HG03103 (cell line): ENCODE data around the gene ANKRD40CL.
"Not testable (repeated sequence)": the region's sequence is repeated elsewhere in the genome, so short reads cannot be mapped to it uniquely, and the experiment has no call there.

Source experiments
- ATAC-seq: cut with Tn5 transposase; IDR thresholded peaks from one replicate; pipeline ENCODE4 v1.9.1; 2021; ENCODE audit warnings: low read depth; ENCODE audit not compliant: unreplicated experiment

Gene ANKRD40CL

DNA sequence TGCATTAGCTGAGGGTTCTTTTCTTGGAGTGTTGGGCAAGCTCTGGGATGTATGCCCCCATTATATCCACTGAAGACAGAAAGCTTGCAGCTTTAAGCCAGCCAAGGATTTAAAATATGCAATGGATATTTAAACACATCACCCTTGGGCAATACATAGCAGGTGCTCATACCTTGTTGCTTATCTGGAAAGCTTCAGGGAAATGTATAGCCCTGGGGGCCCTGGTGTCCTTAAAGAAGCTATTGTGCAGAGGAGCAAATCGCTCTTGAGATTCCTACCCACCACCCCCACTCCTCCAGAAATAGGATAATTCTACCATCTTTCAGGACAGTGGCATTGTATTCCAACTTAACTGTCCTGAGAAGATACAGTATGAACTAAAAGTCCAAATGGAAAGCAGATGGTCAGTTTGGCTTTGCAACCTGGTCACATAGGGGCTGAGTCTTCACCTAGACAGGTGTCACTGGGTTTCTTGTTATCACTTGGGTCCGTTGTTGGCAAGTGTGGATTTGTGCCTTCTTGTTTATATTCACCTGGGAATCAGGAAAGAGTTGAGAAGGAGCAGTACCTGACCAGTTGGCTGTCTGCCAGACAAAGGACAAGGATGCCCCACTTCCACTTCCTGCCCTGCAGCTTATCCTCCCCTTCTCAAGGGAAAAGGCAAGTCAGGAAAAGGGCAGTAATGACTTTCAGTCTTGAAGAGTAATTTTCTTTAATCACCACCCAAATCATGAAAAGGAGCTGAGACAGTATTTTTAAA, 3.4 kb downstream of the ANKRD40CL start:
- ATAC-seq = no peak

- ATAC-seq = no peak
Observed at GRCh38 chr17:50762177-50762576, 5.1 kb downstream of the ANKRD40CL start.

DNA sequence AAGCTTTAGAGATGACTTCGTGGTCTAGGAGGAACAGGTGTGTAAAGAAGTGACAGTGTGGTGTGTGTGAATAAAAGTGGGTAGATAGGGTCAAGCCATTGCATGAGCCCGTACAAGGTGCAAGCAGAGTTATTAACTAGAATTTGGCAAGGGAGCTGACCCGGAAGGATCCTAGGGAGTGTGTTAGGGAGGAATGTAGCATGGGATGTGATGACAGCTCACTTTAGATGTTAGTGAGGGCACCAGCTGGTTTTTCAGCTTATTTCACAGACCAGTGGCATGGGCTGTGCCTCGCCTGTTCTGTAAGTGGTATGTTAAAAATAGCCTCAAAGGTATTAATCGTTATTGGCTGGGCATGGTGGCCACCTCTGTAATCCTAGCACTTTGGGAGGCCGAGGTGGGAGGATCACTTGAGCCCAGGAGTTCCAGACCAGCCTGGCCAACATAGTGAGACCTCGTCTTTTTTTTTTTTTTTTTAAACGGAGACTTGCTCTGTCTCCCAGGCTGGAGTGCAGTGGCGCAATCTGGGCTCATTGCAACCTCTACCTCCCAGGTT, 8.3 kb downstream of the ANKRD40CL start:
- no peak for ATAC-seq

- no peak for ATAC-seq
Observed at GRCh38 chr17:50758524-50758923, 8.8 kb downstream of the ANKRD40CL start.

DNA sequence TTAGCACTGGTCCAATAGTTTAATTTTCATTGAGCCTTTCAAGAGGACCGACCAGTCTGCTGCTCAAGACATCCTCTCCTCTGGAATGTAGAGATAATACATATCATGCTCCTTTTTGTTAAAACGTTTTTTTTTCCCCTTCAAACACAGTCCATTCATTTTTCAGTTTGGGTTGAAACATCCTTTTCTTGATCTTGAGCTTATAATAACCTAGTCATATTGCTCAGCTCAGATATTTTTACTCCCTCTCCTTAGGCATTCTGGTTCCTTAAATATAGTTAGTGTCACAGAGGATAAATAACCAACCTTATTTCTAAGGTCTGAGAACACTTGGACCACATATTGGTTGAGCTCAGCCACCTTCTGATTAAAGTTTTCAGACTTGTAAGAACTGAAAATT, 12.8 kb downstream of the ANKRD40CL start:
- no peak for ATAC-seq

GRCh38 chr17:50749245-50749644, 18.1 kb downstream of the ANKRD40CL start:
- ATAC-seq = no peak

- ATAC-seq = no peak
Observed at GRCh38 chr17:50745631-50746030, 21.7 kb downstream of the ANKRD40CL start.

DNA sequence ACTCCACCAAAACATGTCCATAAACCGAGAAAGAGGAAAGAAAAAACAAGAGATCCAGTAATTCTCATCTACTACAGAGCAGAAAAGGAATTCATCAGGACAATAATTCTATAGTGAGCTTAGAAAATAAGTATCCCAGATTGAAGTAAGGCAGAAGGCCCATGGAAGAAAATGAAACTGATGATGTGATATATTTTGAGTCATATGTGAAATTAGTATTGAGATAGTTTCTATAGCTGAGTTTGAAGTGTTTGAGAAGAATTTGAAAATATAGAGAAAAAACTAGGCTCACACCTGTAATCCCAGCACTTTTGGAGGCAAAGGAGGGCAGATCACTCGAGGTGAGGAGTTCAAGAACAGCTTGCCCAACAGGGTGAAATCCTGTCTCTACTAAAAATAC, 28.2 kb downstream of the ANKRD40CL start:
- ATAC-seq = no peak

DNA sequence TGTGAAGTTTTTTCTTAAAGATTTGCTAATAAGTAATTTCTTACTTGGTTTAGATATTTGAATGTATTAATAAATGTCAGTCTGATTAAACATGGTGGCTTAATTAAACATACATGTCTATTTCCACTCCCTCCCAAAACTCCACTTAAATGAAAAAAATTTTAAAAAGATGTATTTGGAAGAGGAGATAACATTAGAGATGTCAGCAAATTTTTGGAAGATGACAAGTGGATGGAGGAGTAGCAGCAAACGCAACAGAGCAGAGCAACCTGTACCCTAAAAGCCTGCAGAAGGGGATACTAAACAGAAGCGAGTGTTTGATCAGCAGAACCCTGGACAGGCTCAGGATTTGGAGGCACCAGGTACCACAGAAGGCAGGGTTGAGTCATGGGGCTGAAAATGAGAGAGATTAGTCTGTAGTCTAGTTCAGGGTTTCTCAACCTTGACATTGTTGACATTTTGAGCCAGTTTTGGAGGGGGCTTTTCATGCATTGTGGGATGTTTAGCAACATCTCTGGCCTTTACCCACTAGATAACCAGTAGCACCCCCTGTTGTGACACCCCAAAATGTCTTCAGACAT, 30.1 kb downstream of the ANKRD40CL start:
- no peak for ATAC-seq

- ATAC-seq = no peak
Observed at GRCh38 chr17:50735287-50735686, 32.0 kb downstream of the ANKRD40CL start.

- no peak for ATAC-seq
Observed at GRCh38 chr17:50731575-50732460, 35.5 kb downstream of the ANKRD40CL start.

DNA sequence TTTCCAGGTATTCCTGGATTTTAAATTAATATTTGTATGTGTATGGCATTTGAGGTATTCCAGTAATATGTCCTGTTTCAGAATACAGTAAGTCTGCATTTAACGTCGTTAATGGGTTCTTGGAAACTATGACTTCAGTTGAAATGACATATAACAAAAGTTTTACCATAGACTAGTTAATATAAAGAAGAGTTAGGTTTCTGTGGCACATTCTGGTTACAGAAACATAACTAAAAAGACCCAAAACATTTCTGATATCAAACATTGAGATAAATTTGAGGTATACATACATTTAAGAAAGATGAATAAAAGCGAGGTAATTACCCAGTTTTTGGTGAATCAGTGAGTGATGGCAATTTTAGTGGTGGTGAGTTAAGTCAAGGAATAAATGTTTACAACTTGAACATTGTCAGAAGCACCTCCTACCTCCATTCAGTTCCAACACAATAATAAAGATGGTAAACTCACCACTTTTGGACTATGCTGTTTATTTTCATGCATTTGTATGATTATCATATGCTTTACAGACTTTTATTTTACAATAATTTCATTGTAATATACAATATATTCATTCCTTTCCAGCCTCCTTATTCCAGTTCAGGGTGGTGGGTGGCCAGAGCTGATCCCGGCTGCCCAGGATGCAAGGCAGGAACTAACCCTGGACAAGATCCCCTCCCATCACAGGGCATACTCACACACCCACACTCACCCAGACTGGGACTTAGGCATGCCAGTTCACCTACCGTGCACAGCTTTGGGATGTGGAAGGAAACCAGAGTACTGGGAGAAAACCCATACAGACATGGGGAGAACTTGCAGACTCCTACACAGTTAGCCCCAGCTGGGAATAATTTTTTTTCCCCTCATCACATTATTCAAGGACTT, 38.2 kb downstream of the ANKRD40CL start:
- no peak for ATAC-seq

- no peak for ATAC-seq
Observed at GRCh38 chr17:50728112-50728429, 39.2 kb downstream of the ANKRD40CL start.

GRCh38 chr17:50725769-50726655, 41.3 kb downstream of the ANKRD40CL start:
- ATAC-seq = no peak

- not testable (repeated sequence) for ATAC-seq
Observed at GRCh38 chr17:50724622-50725021, 42.7 kb downstream of the ANKRD40CL start.

- no peak for ATAC-seq
Observed at GRCh38 chr17:50722746-50723145, 44.6 kb downstream of the ANKRD40CL start.

GRCh38 chr17:50721194-50722010, 45.9 kb downstream of the ANKRD40CL start:
- no peak for ATAC-seq
